Kidney (tissue), 14 donors: ENCODE measurements around the gene TTC31. TPM values are rescaled to one million over a fixed set of nuclear protein-coding genes. Genes with fewer than 3 reads are reported as not detected.
A peak's percentile ranks its signal among the peaks of the same experiment; 100 is the strongest.

Source experiments
- DNase-seq, 5 donors: peaks; one replicate each; pipeline ENCODE4 v3.0.0-alpha.2; 2013 to 2020
- FAIRE-seq: peaks from 2 replicates; lab custom pipeline; 2012; peaks lifted over from hg19 to GRCh38; lab: Jason Lieb, UNC
- H3K27ac ChIP-seq, 2 donors: one replicate each; pipeline ENCODE4 v1.7.0; 2013; ENCODE audit warnings: low read depth in 2 of 2, low read length in 2 of 2, inconsistent platforms in 1 of 2
- H3K27me3 ChIP-seq: one replicate; pipeline ENCODE4 v1.7.1; 2013; ENCODE audit warnings: low read length, inconsistent platforms; ENCODE audit not compliant: control insufficient read depth, insufficient read depth
- H3K36me3 ChIP-seq, 3 donors: one replicate each; pipeline versions ENCODE4 v1.7.0 to v1.7.1; 2013; ENCODE audit warnings: low read length in 3 of 3, control low read depth in 1 of 3, inconsistent platforms in 1 of 3; ENCODE audit not compliant: insufficient read depth in 3 of 3, control insufficient read depth in 2 of 3
- H3K4me1 ChIP-seq, 3 donors: one replicate each; pipeline versions ENCODE4 v1.7.0 to v1.7.1; 2013; ENCODE audit warnings: low read length in 3 of 3, inconsistent platforms in 1 of 3, low read depth in 1 of 3; ENCODE audit not compliant: control insufficient read depth in 2 of 3, insufficient read depth in 2 of 3
- H3K4me3 ChIP-seq, 3 donors: one replicate each; pipeline versions ENCODE4 v1.7.0 to v1.8.1; 2013; ENCODE audit warnings: low read length in 3 of 3, control low read depth in 1 of 3, inconsistent platforms in 1 of 3
- H3K9ac ChIP-seq, 3 donors: one replicate each; pipeline versions ENCODE4 v1.7.0 to v1.7.1; 2013; ENCODE audit warnings: low read length in 3 of 3, control low read depth in 1 of 3, inconsistent platforms in 1 of 3
- H3K9me3 ChIP-seq, 3 donors: one replicate each; pipeline versions ENCODE4 v1.7.0 to v1.7.1; 2013; ENCODE audit warnings: low read length in 3 of 3, control low read depth in 1 of 3, inconsistent platforms in 1 of 3; ENCODE audit not compliant: control insufficient read depth in 2 of 3, insufficient read depth in 1 of 3
- CTCF ChIP-seq: IDR thresholded peaks from 3 replicates; pipeline ENCODE4 v1.5.1; 2012; ENCODE audit warnings: mild to moderate bottlenecking, moderate library complexity, borderline replicate concordance; ENCODE audit not compliant: insufficient read depth; ENCODE audit errors: extremely low read depth
- intact Hi-C: fragments of 100-400 bp; cut with DNase I; formaldehyde crosslinking; loops from one replicate; pipeline ENCODE4 v1.11.1; 2022
- polyA plus RNA-seq: library from polyadenylated mRNA; stranded (reverse); fragments of 350-450 nt; fragmentation: Illumina TruSeq; extraction: RNeasy Lipid Tissue Mini Kit (QIAGEN cat#74804); gene quantifications from one replicate; pipeline ENCODE4 v1.2.3, GENCODE V29; 2014; ENCODE audit warnings: low read depth, low replicate concordance; ENCODE audit not compliant: insufficient read depth
- total RNA-seq: library from RNA; stranded (reverse); fragmentation: NEBNext Ultra II Directional; extraction: Animal tissue kit (Norgen Biotek cat#: 25700); gene quantifications from one replicate; pipeline ENCODE4 v1.2.1, GENCODE V29; 2021
- donor health status: control.
- donor health status: control.
- donor health status: control.
- donor health status: control.
- donor health status: control.
- donor health status: DM: yes; HTN: yes; CAD: no.
- donor health status: Normal renal cell carcinoma (clear cell type).

The TTC31 gene
- total and polyA plus RNA-seq, 2 donors from 2014 or later = 11.5 to 29.1 TPM

- H3K27ac ChIP-seq = no peak overlapping the region
- no peak overlapping the region for H3K9ac ChIP-seq
- DNase-seq (peak in 1 of 5 donors; percentile 51), FAIRE-seq (no peak)
- TF ChIP-seq CTCF = no peak
- H3K36me3 ChIP-seq = peaks cover 0 to 7% (median 4%) of the 10 kb centered on the region in 3 donors
- H3K27me3 ChIP-seq = no peaks in the 10 kb centered on the region
- H3K4me1 ChIP-seq = peaks cover under 1 to 12% (median 7%) of the 10 kb centered on the region in 3 donors
- H3K4me3 ChIP-seq = no peak overlapping the region
- intact Hi-C loops = no loop called here
- no peaks in the 10 kb centered on the region for H3K9me3 ChIP-seq
Measured at GRCh38 chr2:74533464-74533863, 50.6 kb downstream of the TTC31 start.

GRCh38 chr2:74534411-74534810 lies 51.5 kb downstream of the TTC31 start:
- Histone ChIP-seq H3K27ac (no peak overlapping the region), H3K4me1 (peaks cover 0 to 7% (median 6%) of the 10 kb centered on the region in 3 donors), H3K4me3 (no peak overlapping the region), H3K27me3 (no peaks in the 10 kb centered on the region), H3K36me3 (peaks cover 0 to 7% (median 4%) of the 10 kb centered on the region in 3 donors), H3K9me3 (no peaks in the 10 kb centered on the region), H3K9ac (no peak overlapping the region)
- no peak for FAIRE-seq
- intact Hi-C loops = no loop called here
- peak in 1 of 5 donors; percentile 64 for DNase-seq
- no peak for TF ChIP-seq CTCF

- peak in 1 of 5 donors; percentile 68 for DNase-seq
- intact Hi-C loops = no loop called here
Measured at GRCh38 chr2:74535440-74535965, 52.6 kb downstream of the TTC31 start.

More at GRCh38 chr2:74535440-74535965, 52.6 kb downstream of the TTC31 start:
- Histone ChIP-seq H3K4me1 (peaks cover 0 to 7% (median 6%) of the 10 kb centered on the region in 3 donors), H3K27ac (no peak overlapping the region), H3K27me3 (no peaks in the 10 kb centered on the region), H3K9me3 (no peaks in the 10 kb centered on the region), H3K9ac (no peak overlapping the region), H3K4me3 (no peak overlapping the region), H3K36me3 (peaks cover 0 to 7% (median 4%) of the 10 kb centered on the region in 3 donors)
- FAIRE-seq = no peak
- TF ChIP-seq CTCF = no peak
